Pancreas (tissue), 10 donors: ENCODE data around the gene BPTF. TPM values are rescaled to one million over a fixed set of nuclear protein-coding genes. Genes with fewer than 3 reads are reported as not detected.

Experiments
- ATAC-seq, 4 donors: fragments of 200-7000 bp; cut with Tn5 transposase; one replicate each; pipeline versions ENCODE4 v1.8.0 to v1.9.1; 2020; ENCODE audit warnings: mild to moderate bottlenecking in 4 of 4, moderate library complexity in 4 of 4
- DNase-seq, 6 donors: peaks; one replicate each; pipeline ENCODE4 v3.0.0-alpha.2; 2020
- FAIRE-seq: peaks from 2 replicates; lab custom pipeline; 2012; peaks lifted over from hg19 to GRCh38; lab: Jason Lieb, UNC
- H3K27ac ChIP-seq, 4 donors: fragments of 200-600 bp; sonication (generic); 1 replicate in 3 of 4; 2 replicates in 1 of 4; pipeline versions ENCODE4 v1.5.0 to v1.8.0; 2020
- H3K27me3 ChIP-seq, 4 donors: fragments of 200-600 bp; one replicate each; pipeline ENCODE4 v1.8.0; 2021
- H3K36me3 ChIP-seq, 3 donors: fragments of 200-600 bp; sonication (generic) in 1 of 3; one replicate each; pipeline versions ENCODE4 v1.5.0 to v1.8.0; 2020 to 2021
- H3K4me1 ChIP-seq, 3 donors: fragments of 200-600 bp; one replicate each; pipeline ENCODE4 v1.8.0; 2021
- H3K4me3 ChIP-seq, 4 donors: fragments of 200-600 bp; sonication (generic) in 2 of 4; one replicate each; pipeline versions ENCODE4 v1.5.0 to v1.8.0; 2020 to 2021
- H3K9me3 ChIP-seq, 4 donors: fragments of 200-600 bp; one replicate each; pipeline ENCODE4 v1.8.0; 2021
- CTCF ChIP-seq, 4 donors: fragments of 200-600 bp; sonication (generic) in 3 of 4; IDR thresholded peaks; one replicate each; pipeline versions ENCODE4 v1.5.0 to v1.8.0; 2021; ENCODE audit warnings: antibody characterized with exemption in 4 of 4
- WGBS, 2 donors: extraction: QIAGEN DNeasy Blood & Tissue Kit; methylation state at CpG; one replicate each; pipeline ENCODE4 v1.1.7; 2013; 5-methylcytosine and 5-hydroxymethylcytosine counted together
- intact Hi-C, 3 donors: fragments of 100-400 bp; cut with DNase I; formaldehyde crosslinking; loops; one replicate each; pipeline versions ENCODE4 v1.11.1 to v1.14.2; 2022
- polyA plus RNA-seq, 2 donors: library from polyadenylated mRNA; stranded (reverse); fragments of 200-250 nt; gene quantifications; one replicate each; pipeline ENCODE4 v1.2.3, GENCODE V29; 2013
- total RNA-seq, 6 donors: library from RNA; stranded (reverse); fragmentation: NEBNext Ultra II Directional in 4 of 6; extraction: Animal tissue kit (Norgen Biotek cat#: 25700) in 4 of 6; gene quantifications; one replicate each; pipeline versions ENCODE4 v1.2.1 to v1.2.4, GENCODE V29; 2021 to 2023
- donor health status: healthy with polysubstance abuse.
- donor health status: DM: no; HTN: no; CAD: no; lungs with moderate emphysema.
- donor health status: DM: no; HTN: no; CAD: no.
- donor health status: control.
- donor health status: control.
- donor health status: Bipolar disorder and iron deficiency.
- donor health status: DM: yes; HTN: yes; CAD: no.
- donor health status: DM: no; HTN: no; CAD: no.
- donor health status: DM: no; HTN: no; CAD: no.
- donor health status: DM: yes; HTN: yes; CAD: no.

Gene BPTF
- total and polyA plus RNA-seq, 8 donors, result 15.5 to 59.1 (median 34.1) TPM

GRCh38 chr17:67834634-67835033, 9.3 kb downstream of the BPTF start:
- H3K9me3 ChIP-seq, result no peaks in the 10 kb centered on the region
- WGBS, 2 donors, result 98% methylated on average over 2 of the region's 2 CpGs
- DNase-seq (no peak), ATAC-seq (no peak), FAIRE-seq (no peak)
- no peaks in the 10 kb centered on the region for H3K36me3 ChIP-seq
- intact Hi-C loops, result no loop called here
- no peak for TF ChIP-seq CTCF (IDR thresholded peaks at IDR 0.05)
- H3K4me1 ChIP-seq, result peaks cover 4 to 12% (median 6%) of the 10 kb centered on the region in 3 donors
- no peak overlapping the region for H3K4me3 ChIP-seq
- H3K27me3 ChIP-seq, result no peaks in the 10 kb centered on the region
- no peak overlapping the region for H3K27ac ChIP-seq

- Histone ChIP-seq H3K27me3 (no peaks in the 10 kb centered on the region), H3K9me3 (no peaks in the 10 kb centered on the region), H3K27ac (no peak overlapping the region), H3K36me3 (no peaks in the 10 kb centered on the region), H3K4me3 (no peak overlapping the region), H3K4me1 (no peaks in the 10 kb centered on the region)
- intact Hi-C loops, result no loop called here
- WGBS, 2 donors, result 59 to 65% methylated on average over 4 of the region's 4 CpGs
- FAIRE-seq (no peak), DNase-seq (no peak), ATAC-seq (no peak)
- TF ChIP-seq CTCF (IDR thresholded peaks at IDR 0.05), result no peak
These were observed 11.1 kb downstream of the BPTF start for GRCh38 chr17:67836205-67836987.

- WGBS, 2 donors, result 95 to 100% methylated on average over 2 of the region's 2 CpGs
- ATAC-seq (no peak), FAIRE-seq (no peak), DNase-seq (no peak)
- TF ChIP-seq CTCF (IDR thresholded peaks at IDR 0.05), result no peak
- Histone ChIP-seq H3K4me1 (peaks cover 0 to 6% (median 0%) of the 10 kb centered on the region in 3 donors), H3K36me3 (no peaks in the 10 kb centered on the region), H3K4me3 (no peak overlapping the region), H3K27ac (no peak overlapping the region), H3K27me3 (no peaks in the 10 kb centered on the region), H3K9me3 (no peaks in the 10 kb centered on the region)
- intact Hi-C loops, result no loop called here
These were observed 12.7 kb downstream of the BPTF start for GRCh38 chr17:67837965-67838364.

GRCh38 chr17:67838538-67838937, 13.2 kb downstream of the BPTF start:
- Histone ChIP-seq H3K27me3 (no peaks in the 10 kb centered on the region), H3K4me3 (no peak overlapping the region), H3K36me3 (no peaks in the 10 kb centered on the region), H3K4me1 (peaks cover 0 to 6% (median 0%) of the 10 kb centered on the region in 3 donors), H3K27ac (no peak overlapping the region), H3K9me3 (no peaks in the 10 kb centered on the region)
- intact Hi-C loops, result no loop called here
- DNase-seq (no peak), FAIRE-seq (no peak), ATAC-seq (no peak)
- 91 to 93% methylated on average over 3 of the region's 3 CpGs for WGBS, 2 donors
- no peak for TF ChIP-seq CTCF (IDR thresholded peaks at IDR 0.05)

GRCh38 chr17:67841992-67842391, 16.7 kb downstream of the BPTF start:
- H3K4me1 ChIP-seq, result peaks cover 0 to 6% (median 0%) of the 10 kb centered on the region in 3 donors
- 92 to 94% methylated on average over 2 of the region's 2 CpGs for WGBS, 2 donors
- H3K4me3 ChIP-seq, result no peak overlapping the region
- DNase-seq, result no peak
- H3K27ac ChIP-seq, result no peak overlapping the region
- no peaks in the 10 kb centered on the region for H3K27me3 ChIP-seq
- ATAC-seq, result no peak
- TF ChIP-seq CTCF (IDR thresholded peaks at IDR 0.05), result no peak
- FAIRE-seq, result no peak
- H3K36me3 ChIP-seq, result no peaks in the 10 kb centered on the region
- intact Hi-C loops, result no loop called here
- H3K9me3 ChIP-seq, result no peaks in the 10 kb centered on the region
